Stomach smooth muscle (tissue), 2 donors: ENCODE measurements around the gene VEGFB.
A peak's percentile ranks its signal among the peaks of the same experiment; 100 is the strongest.
"Not testable (repeated sequence)": the region's sequence is repeated elsewhere in the genome, so short reads cannot be mapped to it uniquely, and the experiment has no call there.

Source experiments
- H3K27ac ChIP-seq: one replicate; pipeline ENCODE4 v1.7.0; 2013; ENCODE audit warnings: mild to moderate bottlenecking, low read length, inconsistent platforms
- H3K27me3 ChIP-seq, 2 donors: one replicate each; pipeline ENCODE4 v1.7.0; 2013; ENCODE audit warnings: low read length in 2 of 2; ENCODE audit not compliant: insufficient read depth in 2 of 2, control insufficient read depth in 1 of 2
- H3K36me3 ChIP-seq, 2 donors: one replicate each; pipeline ENCODE4 v1.7.0; 2013; ENCODE audit warnings: low read length in 2 of 2; ENCODE audit not compliant: control insufficient read depth in 2 of 2, insufficient read depth in 2 of 2
- H3K4me1 ChIP-seq: one replicate; pipeline ENCODE4 v1.7.0; 2013; ENCODE audit warnings: low read length; ENCODE audit not compliant: control insufficient read depth, insufficient read depth
- H3K4me3 ChIP-seq, 2 donors: one replicate each; pipeline ENCODE4 v1.7.0; 2013; ENCODE audit warnings: low read length in 2 of 2
- H3K9ac ChIP-seq, 2 donors: one replicate each; pipeline ENCODE4 v1.7.0; 2013; ENCODE audit warnings: low read length in 2 of 2, mild to moderate bottlenecking in 1 of 2
- H3K9me3 ChIP-seq, 2 donors: one replicate each; pipeline ENCODE4 v1.7.0; 2013; ENCODE audit warnings: low read length in 2 of 2; ENCODE audit not compliant: control insufficient read depth in 2 of 2
- donor health status: healthy.
- donor health status: Pancreatic carcinoma.

The VEGFB gene

GRCh38 chr11:64241491-64242374 is 7.3 kb downstream of the VEGFB start:
- Histone ChIP-seq H3K27me3 (no peaks in the 10 kb centered on the region), H3K27ac (peak overlapping the region; percentile 100), H3K4me3 (peak overlapping the region; percentile 75 to 86), H3K9ac (peak overlapping the region; percentile 73 to 74), H3K9me3 (no peaks in the 10 kb centered on the region), H3K36me3 (peaks cover 8 to 17% of the 10 kb centered on the region in 2 donors), H3K4me1 (peaks cover 46% of the 10 kb centered on the region)

- Histone ChIP-seq H3K4me1 (peaks cover 57% of the 10 kb centered on the region), H3K9ac (no peak overlapping the region), H3K36me3 (peaks cover 0 to 9% of the 10 kb centered on the region in 2 donors), H3K27ac (peak overlapping the region; percentile 18), H3K9me3 (no peaks in the 10 kb centered on the region), H3K27me3 (no peaks in the 10 kb centered on the region), H3K4me3 (peak overlapping the region in 1 of 2 donors; percentile 8)
Measured at GRCh38 chr11:64243236-64243854, 9.0 kb downstream of the VEGFB start.

GRCh38 chr11:64244107-64244506 is 9.7 kb downstream of the VEGFB start:
- Histone ChIP-seq H3K4me3 (no peak overlapping the region), H3K27me3 (no peaks in the 10 kb centered on the region), H3K9me3 (no peaks in the 10 kb centered on the region), H3K36me3 (peaks cover 0 to 7% of the 10 kb centered on the region in 2 donors), H3K27ac (no peak overlapping the region), H3K4me1 (peaks cover 57% of the 10 kb centered on the region), H3K9ac (no peak overlapping the region)

- Histone ChIP-seq H3K27me3 (no peaks in the 10 kb centered on the region), H3K36me3 (peaks cover 0 to 7% of the 10 kb centered on the region in 2 donors), H3K9me3 (no peaks in the 10 kb centered on the region), H3K4me1 (peaks cover 54% of the 10 kb centered on the region), H3K9ac (peak overlapping the region in 1 of 2 donors; percentile 57), H3K4me3 (peak overlapping the region; percentile 73 to 81), H3K27ac (peak overlapping the region; percentile 58)
Measured at GRCh38 chr11:64244966-64245365, 10.6 kb downstream of the VEGFB start.

- Histone ChIP-seq H3K4me1 (peaks cover 50% of the 10 kb centered on the region), H3K9ac (peak overlapping the region; percentile 42 to 57), H3K27me3 (no peaks in the 10 kb centered on the region), H3K36me3 (peaks cover 0 to 7% of the 10 kb centered on the region in 2 donors), H3K4me3 (peak overlapping the region; percentile 73 to 81), H3K27ac (peak overlapping the region; percentile 58), H3K9me3 (no peaks in the 10 kb centered on the region)
Measured at GRCh38 chr11:64245401-64245796, 11.0 kb downstream of the VEGFB start.

GRCh38 chr11:64245797-64246620 is 11.6 kb downstream of the VEGFB start:
- H3K27me3 ChIP-seq = no peaks in the 10 kb centered on the region
- H3K27ac ChIP-seq = peak overlapping the region; percentile 58
- H3K9me3 ChIP-seq = no peaks in the 10 kb centered on the region
- peaks cover 52% of the 10 kb centered on the region for H3K4me1 ChIP-seq
- H3K4me3 ChIP-seq = peak overlapping the region; percentile 73 to 81
- peak overlapping the region; percentile 42 to 57 for H3K9ac ChIP-seq
- peaks cover 0 to 7% of the 10 kb centered on the region in 2 donors for H3K36me3 ChIP-seq

GRCh38 chr11:64246621-64246870 is 12.2 kb downstream of the VEGFB start:
- H3K4me3 ChIP-seq = peak overlapping the region in 1 of 2 donors; percentile 81
- H3K4me1 ChIP-seq = peaks cover 54% of the 10 kb centered on the region
- H3K27ac ChIP-seq, H3K36me3 ChIP-seq, H3K27me3 ChIP-seq, H3K9ac ChIP-seq, H3K9me3 ChIP-seq: not testable (repeated sequence)

- Histone ChIP-seq H3K4me3 (peak within 1 kb of the TSS; percentile 87 to 96), H3K27me3 (no peaks in the 10 kb centered on the region), H3K9me3 (no peaks in the 10 kb centered on the region), H3K9ac (peak within 1 kb of the TSS; percentile 70 to 71), H3K4me1 (peaks cover 53% of the 10 kb centered on the region), H3K27ac (peak within 1 kb of the TSS; percentile 87), H3K36me3 (peaks cover 0 to 7% of the 10 kb centered on the region in 2 donors)
Measured at GRCh38 chr11:64246871-64247728, 12.7 kb downstream of the VEGFB start, which contains the start of gene PPP1R14B. TSS of gene PPP1R14B (minus strand) at chr11:64246943. CDS start at chr11:64246673, 270 bp downstream.

GRCh38 chr11:64247729-64248531 is 13.5 kb downstream of the VEGFB start:
- Histone ChIP-seq H3K27ac (peak overlapping the region; percentile 87), H3K4me1 (peaks cover 53% of the 10 kb centered on the region), H3K9ac (peak overlapping the region in 1 of 2 donors; percentile 50), H3K27me3 (no peaks in the 10 kb centered on the region), H3K36me3 (peaks cover 0 to 7% of the 10 kb centered on the region in 2 donors), H3K4me3 (peak overlapping the region; percentile 87 to 96), H3K9me3 (no peaks in the 10 kb centered on the region)
